ENCODE data around the gene PADI1.

GRCh38 chr1:17213148-17213781 lies 8.3 kb downstream of the PADI1 start:
- TF ChIP-seq CTCF (IDR thresholded peaks at IDR 0.05; ENCODE audit: low read depth, low read length, missing input control): no peak
- no peak for TF ChIP-seq NR2F2 (IDR thresholded peaks at IDR 0.05)
- no peak for TF ChIP-seq JUND (IDR thresholded peaks at IDR 0.05)
- TF ChIP-seq HNF4G (IDR thresholded peaks at IDR 0.05): no peak
- no peak for TF ChIP-seq RAD21 (IDR thresholded peaks at IDR 0.05)
- no peak for TF ChIP-seq SP1 (IDR thresholded peaks at IDR 0.05)
- TF ChIP-seq EGR1 (IDR thresholded peaks at IDR 0.05; ENCODE audit: low read depth in 2 of 2): no peak

Measured in liver (tissue), 3 donors.